ENCODE measurements around the gene PMM2.
"Not testable (repeated sequence)": the region's sequence is repeated elsewhere in the genome, so short reads cannot be mapped to it uniquely, and the experiment has no call there.

PMM2 gene

GRCh38 chr16:8796469-8797363, 923 bp upstream of the PMM2 start:
- no peak for TF ChIP-seq CTCF (conservative IDR thresholded peaks at IDR 0.05; ENCODE audit: low read depth, low read length)
- no peak for DNase-seq (ENCODE audit: low read depth)
- H3K4me3 ChIP-seq (ENCODE audit: low read depth, low read length) = peak overlapping the region; percentile 91

GRCh38 chr16:8798174-8798527, 512 bp downstream of the PMM2 start:
- DNase-seq (ENCODE audit: low read depth) = peak; percentile 34
- peak overlapping the region; percentile 91 for H3K4me3 ChIP-seq (ENCODE audit: low read depth, low read length)
- no peak for TF ChIP-seq CTCF (conservative IDR thresholded peaks at IDR 0.05; ENCODE audit: low read depth, low read length)

- peak overlapping the region; percentile 91 for H3K4me3 ChIP-seq (ENCODE audit: low read depth, low read length)
- TF ChIP-seq CTCF (conservative IDR thresholded peaks at IDR 0.05; ENCODE audit: low read depth, low read length) = no peak
- peak; percentile 14 for DNase-seq (ENCODE audit: low read depth)
These were observed 1.0 kb downstream of the PMM2 start for GRCh38 chr16:8798535-8799157.

GRCh38 chr16:8801701-8802100, 4.1 kb downstream of the PMM2 start:
- TF ChIP-seq CTCF (conservative IDR thresholded peaks at IDR 0.05; ENCODE audit: low read depth, low read length) = no peak
- H3K4me3 ChIP-seq (ENCODE audit: low read depth, low read length) = no peak overlapping the region
- DNase-seq (ENCODE audit: low read depth) = no peak

GRCh38 chr16:8803733-8804132, 6.1 kb downstream of the PMM2 start:
- DNase-seq (ENCODE audit: low read depth); H3K4me3 ChIP-seq (ENCODE audit: low read depth, low read length): not testable (repeated sequence)

GRCh38 chr16:8804313-8804712, 6.7 kb downstream of the PMM2 start:
- TF ChIP-seq CTCF (conservative IDR thresholded peaks at IDR 0.05; ENCODE audit: low read depth, low read length) = no peak
- no peak overlapping the region for H3K4me3 ChIP-seq (ENCODE audit: low read depth, low read length)
- no peak for DNase-seq (ENCODE audit: low read depth)

- TF ChIP-seq CTCF (conservative IDR thresholded peaks at IDR 0.05; ENCODE audit: low read depth, low read length) = no peak
- DNase-seq (ENCODE audit: low read depth) = no peak
- H3K4me3 ChIP-seq (ENCODE audit: low read depth, low read length) = no peak overlapping the region
These were observed 8.8 kb downstream of the PMM2 start for GRCh38 chr16:8806272-8806983.
